Adipose tissue (tissue), 3 donors: ENCODE measurements around the gene KIAA1328. TPM values are rescaled to one million over a fixed set of nuclear protein-coding genes. Genes with fewer than 3 reads are reported as not detected.

Experiments
- H3K27ac ChIP-seq: one replicate; pipeline ENCODE4 v1.5.1; 2013; ENCODE audit warnings: low read depth, low read length
- WGBS, 3 donors: extraction: QIAGEN DNeasy Blood & Tissue Kit; methylation state at CpG; one replicate each; pipeline ENCODE4 v1.1.7; 2013; 5-methylcytosine and 5-hydroxymethylcytosine counted together
- polyA plus RNA-seq, 3 donors: library from polyadenylated mRNA; stranded (reverse); fragments of 200-250 nt; gene quantifications; one replicate each; pipeline ENCODE4 v1.2.3, GENCODE V29; 2013
- donor health status: healthy with polysubstance abuse.
- donor health status: Bipolar disorder and iron deficiency.
- donor health status: healthy.

KIAA1328 gene
- polyA plus RNA-seq, 3 donors, result 1.6 to 4.3 (median 2.9) TPM

- H3K27ac ChIP-seq, result no peak overlapping the region
- 41 to 95% (median 94%) methylated on average over 3 of the region's 3 CpGs for WGBS, 3 donors
Observed at GRCh38 chr18:36818652-36819051, 10.3 kb upstream of the KIAA1328 start.

DNA sequence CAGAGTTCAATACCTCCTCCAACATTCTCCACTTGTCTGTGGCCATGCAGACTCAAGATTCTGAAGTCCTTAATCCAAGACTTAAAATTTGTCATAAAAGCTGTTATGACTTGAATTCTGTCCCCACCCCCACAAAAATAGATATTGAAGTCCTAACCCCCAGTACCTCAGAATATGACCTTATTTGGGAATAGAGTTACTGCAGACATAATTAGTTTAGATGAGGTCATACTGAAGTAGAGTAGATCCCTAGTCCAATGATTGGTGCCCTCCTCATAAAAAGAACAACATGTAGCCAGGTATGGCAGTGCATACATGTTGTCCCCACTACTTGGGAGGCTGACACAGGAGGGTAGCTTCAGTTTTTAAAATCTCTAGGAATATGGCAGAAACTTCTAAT is 9.3 kb upstream of the KIAA1328 start:
- no peak overlapping the region for H3K27ac ChIP-seq

DNA sequence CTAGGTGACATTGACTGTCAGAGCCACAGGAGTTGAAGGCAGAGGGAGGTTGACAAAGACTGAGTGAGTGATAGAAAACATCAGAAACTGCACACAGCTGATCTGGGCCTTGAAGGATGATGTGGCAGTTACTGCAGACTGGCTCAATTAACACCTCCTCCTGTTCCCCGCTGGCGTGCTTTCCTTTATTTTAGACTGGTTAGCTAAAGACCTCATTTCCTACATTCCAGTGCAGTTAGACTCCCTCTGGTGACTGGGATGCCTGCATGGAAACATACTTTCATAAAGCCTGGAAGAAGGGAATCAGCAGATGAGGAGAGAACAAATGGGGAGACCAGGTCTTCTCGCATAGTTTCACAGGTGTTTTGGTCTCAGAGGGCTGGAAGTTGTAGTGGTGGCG is 7.2 kb upstream of the KIAA1328 start:
- WGBS, 3 donors, result 97 to 98% (median 98%) methylated on average over 4 of the region's 4 CpGs
- H3K27ac ChIP-seq, result no peak overlapping the region

DNA sequence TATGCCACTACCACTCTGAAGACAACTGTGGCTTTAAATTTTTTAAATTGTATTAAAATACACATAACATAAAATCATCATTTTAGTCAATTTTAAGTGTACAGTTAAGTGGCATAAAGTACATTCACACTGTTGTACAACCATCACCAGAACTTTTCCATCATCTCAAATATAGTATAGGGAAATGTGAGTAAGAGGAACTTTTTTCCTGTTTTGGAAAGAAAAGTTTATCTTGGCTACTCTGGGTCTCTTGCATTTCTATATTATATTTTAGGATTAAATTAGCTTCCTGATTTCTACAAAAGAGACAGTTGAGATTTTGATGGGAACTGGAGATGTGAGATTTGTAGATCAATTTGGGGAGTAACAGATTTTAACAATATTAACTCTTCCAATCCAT is 3.4 kb upstream of the KIAA1328 start:
- H3K27ac ChIP-seq, result no peak overlapping the region

- 97 to 98% (median 98%) methylated on average over 3 of the region's 3 CpGs for WGBS, 3 donors
- H3K27ac ChIP-seq, result no peak overlapping the region
Observed at GRCh38 chr18:36826556-36826955, 2.4 kb upstream of the KIAA1328 start.

GRCh38 chr18:36828157-36828629 is 734 bp upstream of the KIAA1328 start:
- 0% methylated on average over 17 to 18 of the region's 18 CpGs for WGBS, 3 donors
- H3K27ac ChIP-seq, result no peak overlapping the region

DNA sequence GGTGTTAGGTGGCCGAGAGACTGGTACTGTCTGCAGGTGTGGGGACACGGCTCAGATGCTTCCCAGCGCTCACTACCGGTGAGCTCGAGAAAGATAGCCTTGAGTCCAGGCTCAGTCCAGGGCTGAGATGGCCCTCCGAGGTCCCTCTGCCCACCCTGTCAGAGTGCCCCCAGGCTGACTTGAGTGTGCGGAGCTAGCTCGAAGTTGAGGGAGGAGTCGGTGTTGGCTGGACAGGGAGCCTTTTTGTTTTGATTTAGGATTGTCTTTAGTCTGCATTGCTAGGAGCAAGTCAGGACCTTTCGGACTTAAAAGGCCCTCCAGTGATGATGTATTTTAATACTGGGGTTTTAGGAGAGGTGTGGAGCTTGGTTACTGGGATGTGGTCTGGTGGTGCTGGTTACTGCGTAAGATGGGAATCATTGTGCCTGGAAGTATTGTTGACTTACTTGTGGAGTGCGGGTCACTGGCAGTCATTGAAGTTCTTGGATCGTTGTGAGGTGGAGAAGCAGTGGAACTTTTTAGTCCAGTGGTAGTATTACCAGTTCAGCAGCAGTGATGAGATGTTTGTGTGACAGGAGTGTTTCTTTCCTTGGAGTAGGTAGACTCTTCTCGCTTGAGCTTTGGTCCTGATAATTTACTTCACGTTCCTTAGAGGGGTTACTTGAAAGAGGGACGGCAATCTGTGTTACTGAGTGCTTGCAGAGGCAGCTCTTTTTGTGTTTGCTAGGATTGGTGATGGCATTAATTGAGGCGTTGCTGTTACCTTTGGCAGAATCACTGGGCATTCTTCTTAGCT is 633 bp downstream of the KIAA1328 start:
- WGBS, 3 donors, result 9 to 18% (median 11%) methylated on average over 17 of the region's 17 CpGs

GRCh38 chr18:36830158-36830495 is 1.2 kb downstream of the KIAA1328 start:
- 20 to 78% (median 40%) methylated on average over 1 of the region's 1 CpG for WGBS, 3 donors
- H3K27ac ChIP-seq, result no peak overlapping the region

More for the DNA sequence above, 633 bp downstream of the KIAA1328 start:
- H3K27ac ChIP-seq, result no peak overlapping the region

GRCh38 chr18:36831139-36831538 is 2.2 kb downstream of the KIAA1328 start:
- 26 to 41% (median 32%) methylated on average over 1 of the region's 1 CpG for whole genome bisulfite sequencing, 3 donors
- no peak overlapping the region for H3K27ac ChIP-seq

- no peak overlapping the region for H3K27ac ChIP-seq
- WGBS, 3 donors, result 90 to 95% (median 94%) methylated on average over 2 of the region's 2 CpGs
Observed at GRCh38 chr18:36833120-36833519, 4.2 kb downstream of the KIAA1328 start.

DNA sequence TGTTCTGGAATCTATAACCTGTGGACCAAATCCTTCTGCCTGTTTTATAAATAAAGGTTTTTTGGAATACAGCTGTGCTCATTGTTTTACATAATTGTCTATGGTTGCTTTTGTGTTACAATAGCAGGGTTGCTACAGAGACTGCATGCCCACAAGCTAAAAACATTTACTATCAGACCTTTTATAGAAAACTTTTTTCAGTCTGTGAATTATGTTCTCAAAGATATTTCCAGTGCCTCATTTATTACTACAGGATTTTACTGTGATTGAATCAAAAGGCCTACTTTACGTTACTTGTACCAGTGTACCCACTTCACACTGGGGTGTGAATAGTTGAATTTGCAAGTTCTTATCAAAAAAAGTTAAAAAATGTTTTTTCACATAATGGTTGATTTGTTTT is 7.0 kb downstream of the KIAA1328 start:
- no peak overlapping the region for H3K27ac ChIP-seq
- 95 to 98% (median 96%) methylated on average over 1 of the region's 1 CpG for WGBS, 3 donors

GRCh38 chr18:36839835-36840234 is 10.9 kb downstream of the KIAA1328 start:
- 94 to 98% (median 97%) methylated on average over 4 of the region's 4 CpGs for WGBS, 3 donors

DNA sequence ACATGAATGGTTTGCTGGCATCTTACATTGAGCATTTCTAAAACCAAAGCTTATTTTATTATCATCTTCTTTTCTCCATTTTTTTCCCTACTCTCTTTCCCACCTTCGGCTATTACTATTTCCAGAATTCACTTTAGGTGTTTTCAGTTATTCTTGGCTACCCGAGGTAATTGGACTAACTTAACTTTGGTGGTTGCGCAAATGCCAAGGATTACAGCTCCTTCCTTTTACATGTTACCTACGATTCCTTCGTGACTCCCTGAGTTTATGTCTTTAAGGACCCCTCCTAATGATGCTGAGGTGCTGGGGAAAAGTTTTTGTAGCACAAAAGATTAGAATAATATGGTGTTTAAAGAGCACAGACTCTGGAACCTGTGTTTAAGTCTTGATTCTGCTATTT is 14.3 kb downstream of the KIAA1328 start:
- H3K27ac ChIP-seq, result no peak overlapping the region
- WGBS, 3 donors, result 80 to 95% (median 89%) methylated on average over 5 of the region's 5 CpGs

More at GRCh38 chr18:36839835-36840234, 10.9 kb downstream of the KIAA1328 start:
- H3K27ac ChIP-seq, result no peak overlapping the region

DNA sequence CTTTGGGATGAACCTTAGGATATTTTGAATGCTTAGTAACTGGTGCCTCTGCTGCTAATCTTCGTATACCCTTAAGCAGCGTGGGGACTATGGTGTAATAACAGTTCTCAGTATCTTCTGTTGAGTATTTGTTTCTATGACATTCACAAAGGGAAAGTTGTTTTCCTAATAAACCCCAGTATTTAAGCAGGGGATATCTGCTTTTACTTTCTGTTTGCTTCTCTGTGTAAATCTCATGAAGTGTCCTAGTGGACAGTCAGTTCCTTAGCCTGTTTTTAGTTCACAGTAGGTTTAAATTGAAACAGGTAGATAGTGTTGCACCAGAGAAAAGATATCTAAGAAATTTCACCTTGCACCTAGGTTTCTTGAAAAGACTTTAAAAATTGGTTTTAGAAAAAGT is 14.9 kb downstream of the KIAA1328 start:
- H3K27ac ChIP-seq, result no peak overlapping the region
- WGBS, 3 donors, result 70 to 94% (median 75%) methylated on average over 2 of the region's 2 CpGs

DNA sequence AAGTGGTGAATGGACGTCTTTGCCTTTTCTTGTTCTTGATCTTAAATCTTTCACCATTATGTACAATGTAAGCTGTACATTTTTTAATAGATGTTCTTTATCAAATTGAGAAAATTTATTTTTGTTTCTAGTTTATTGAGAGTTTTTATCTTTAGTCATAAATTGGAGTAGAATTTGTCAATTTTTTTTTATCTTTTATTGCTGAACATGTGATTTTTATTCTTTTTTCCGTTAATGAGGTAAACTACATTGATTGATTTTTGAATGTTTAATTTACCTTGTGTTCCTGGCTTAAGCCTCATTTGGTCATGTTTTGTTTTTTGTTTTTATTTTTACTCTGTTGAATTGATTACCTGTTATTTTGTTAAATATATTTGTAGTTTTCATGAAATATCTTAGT is 19.7 kb downstream of the KIAA1328 start:
- 94 to 96% (median 96%) methylated on average over 2 of the region's 2 CpGs for WGBS, 3 donors
- no peak overlapping the region for H3K27ac ChIP-seq

DNA sequence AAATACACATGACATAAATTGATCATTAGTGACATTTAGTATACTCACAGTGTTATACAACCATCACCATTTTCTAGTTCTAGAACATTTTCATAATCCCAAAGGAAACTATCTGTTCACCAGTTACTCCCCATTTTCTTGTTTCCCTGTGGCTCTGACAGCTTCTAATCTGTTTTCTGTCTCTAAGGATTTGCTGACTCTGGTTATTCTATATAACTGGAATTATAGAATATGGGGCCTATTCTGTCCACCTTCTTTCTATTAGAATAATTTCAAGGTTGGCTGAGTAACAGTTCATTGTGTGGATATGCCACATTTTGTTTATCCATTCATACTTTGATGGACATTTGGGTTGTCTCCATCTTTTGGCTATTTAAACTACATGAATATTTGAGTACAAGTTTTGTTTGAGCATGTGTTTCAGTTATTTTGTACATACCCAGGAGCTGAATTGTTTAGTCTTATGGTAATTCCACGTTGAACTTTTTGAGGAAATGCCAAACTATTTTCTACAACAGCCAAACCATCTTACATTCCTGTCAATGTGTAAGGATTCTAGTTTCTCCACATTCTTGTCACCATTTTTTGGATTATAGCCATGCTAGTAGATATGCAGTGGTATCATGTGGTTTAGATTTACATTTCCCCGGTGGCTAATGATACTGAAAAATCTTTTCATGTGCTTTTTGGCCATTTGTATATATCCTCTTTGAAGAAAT is 20.5 kb downstream of the KIAA1328 start:
- no peak overlapping the region for H3K27ac ChIP-seq
- WGBS, 3 donors, result 31 to 80% (median 74%) methylated on average over 2 of the region's 2 CpGs

- 73 to 85% (median 80%) methylated on average over 1 of the region's 1 CpG for WGBS, 3 donors
- no peak overlapping the region for H3K27ac ChIP-seq
Observed at GRCh38 chr18:36850527-36851201, 21.7 kb downstream of the KIAA1328 start.

DNA sequence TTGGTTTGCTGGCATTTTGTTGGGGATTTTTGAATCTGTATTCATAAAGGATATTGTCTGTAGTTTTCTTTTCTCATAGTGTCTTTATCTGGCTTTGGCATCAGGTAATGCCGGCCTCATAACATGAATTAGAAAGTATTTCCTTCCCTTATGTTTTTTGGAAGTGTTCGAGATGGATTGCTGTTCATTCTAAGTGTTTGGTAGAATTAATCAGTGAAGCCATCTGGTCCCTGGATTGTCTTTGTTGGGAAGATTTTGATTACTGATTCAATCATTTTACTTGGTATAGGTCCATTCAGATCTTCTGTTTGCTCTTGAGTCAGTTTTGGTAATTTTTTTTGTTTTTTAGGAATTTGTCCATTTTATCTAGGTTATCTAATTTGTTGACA is 22.3 kb downstream of the KIAA1328 start:
- H3K27ac ChIP-seq, result no peak overlapping the region
- WGBS, 3 donors, result 76 to 88% (median 81%) methylated on average over 2 of the region's 2 CpGs

- 13 to 67% (median 44%) methylated on average over 1 of the region's 1 CpG for WGBS, 3 donors
- no peak overlapping the region for H3K27ac ChIP-seq
Observed at GRCh38 chr18:36856815-36857214, 27.9 kb downstream of the KIAA1328 start.
